MM.1S (cell line): ENCODE measurements around the gene TEX44.

Experiments used
- DNase-seq: peaks from one replicate; pipeline ENCODE4 v3.0.0-alpha.2; 2015
- H2AFZ ChIP-seq: fragments of 300-600 bp; sonication (generic); 2 replicates; pipeline ENCODE4 v1.6.0; 2016; ENCODE audit warnings: antibody characterized with exemption, low read length
- H3F3A ChIP-seq: fragments of 300-600 bp; sonication (generic); 2 replicates; pipeline ENCODE4 v1.6.1; 2016; ENCODE audit warnings: mild to moderate bottlenecking, antibody characterized with exemption, low read length, moderate library complexity, mixed read lengths; ENCODE audit not compliant: insufficient read depth
- H3K27ac ChIP-seq: fragments of 300-600 bp; sonication (generic); 2 replicates; pipeline ENCODE4 v1.5.1; 2016; ENCODE audit warnings: mild to moderate bottlenecking, low read length
- H3K27me3 ChIP-seq: fragments of 300-600 bp; sonication (generic); replicated peaks from 2 replicates; pipeline ENCODE4 v1.6.0; 2016; ENCODE audit warnings: low read length; ENCODE audit not compliant: insufficient read depth
- H3K36me3 ChIP-seq: fragments of 300-600 bp; sonication (generic); replicated peaks from 2 replicates; pipeline ENCODE4 v1.6.1; 2016; ENCODE audit warnings: mild to moderate bottlenecking, low read length, mixed read lengths; ENCODE audit not compliant: insufficient read depth
- H3K4me1 ChIP-seq: fragments of 300-600 bp; sonication (generic); 2 replicates; pipeline ENCODE4 v1.6.1; 2016; ENCODE audit warnings: low read length, mixed read lengths
- H3K4me2 ChIP-seq: fragments of 300-600 bp; sonication (generic); 2 replicates; pipeline ENCODE4 v1.6.0; 2016; ENCODE audit warnings: low read depth, low read length
- H3K4me3 ChIP-seq: fragments of 300-600 bp; sonication (generic); 2 replicates; pipeline ENCODE4 v1.5.1; 2016; ENCODE audit warnings: low read length, mixed read lengths
- H3K79me2 ChIP-seq: fragments of 300-600 bp; sonication (generic); 2 replicates; pipeline ENCODE4 v1.6.1; 2016; ENCODE audit warnings: mixed run types, low read length, mixed read lengths
- H3K9ac ChIP-seq: fragments of 300-600 bp; sonication (generic); 2 replicates; pipeline ENCODE4 v1.6.1; 2016; ENCODE audit warnings: low read length, mixed read lengths
- H3K9me2 ChIP-seq: fragments of 300-600 bp; sonication (generic); replicated peaks from 2 replicates; pipeline ENCODE4 v1.6.1; 2016; ENCODE audit warnings: mild to moderate bottlenecking, low read length, mixed read lengths; ENCODE audit not compliant: insufficient read depth
- H3K9me3 ChIP-seq: fragments of 300-600 bp; sonication (generic); replicated peaks from 2 replicates; pipeline ENCODE4 v1.6.1; 2016; ENCODE audit warnings: mild to moderate bottlenecking, low read length, mixed read lengths; ENCODE audit not compliant: insufficient read depth
- H4K20me1 ChIP-seq: fragments of 300-600 bp; sonication (generic); 2 replicates; pipeline ENCODE4 v1.6.1; 2016; ENCODE audit warnings: mild to moderate bottlenecking, low read length, moderate library complexity, mixed read lengths; ENCODE audit not compliant: insufficient read depth
- EZH2 ChIP-seq: fragments of 300-600 bp; sonication (generic); optimal IDR thresholded peaks from 2 replicates; pipeline ENCODE3; 2017; ENCODE audit warnings: low read depth, mild to moderate bottlenecking, antibody characterized with exemption, low read length, mixed read lengths
- EZH2phosphoT487 ChIP-seq: fragments of 300-600 bp; sonication (generic); IDR thresholded peaks from 2 replicates; pipeline ENCODE4 v1.6.1; 2018; ENCODE audit warnings: antibody characterized with exemption, low read length
- TF ChIP-seq, protein P1 (sequence below): fragments of 300-600 bp; sonication (generic); IDR thresholded peaks from 2 replicates; pipeline ENCODE4 v1.5.1; 2016; ENCODE audit warnings: antibody characterized with exemption, low read length, mixed read lengths

The TEX44 gene

DNA sequence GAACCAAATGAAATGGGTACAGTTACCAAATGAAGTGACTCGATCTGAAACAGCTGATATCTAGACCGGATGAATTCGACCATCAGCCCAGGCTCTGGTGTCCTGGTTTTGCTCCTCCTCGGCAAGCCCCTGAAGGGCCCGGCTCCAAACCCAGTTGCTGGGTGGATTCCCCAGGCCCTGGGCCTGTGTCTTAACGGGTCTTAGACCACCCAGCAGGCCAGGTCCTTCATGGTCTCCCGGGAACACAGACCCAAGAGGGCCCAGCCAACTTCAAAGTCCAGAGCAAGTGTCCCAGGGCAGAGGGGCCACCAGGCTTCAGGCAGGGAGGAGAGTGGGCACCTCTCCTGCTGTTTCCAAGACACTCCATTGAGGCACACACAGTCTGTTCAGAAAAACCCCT is 35.7 kb upstream of the TEX44 start:
- H3K27ac ChIP-seq: no peak overlapping the region

DNA sequence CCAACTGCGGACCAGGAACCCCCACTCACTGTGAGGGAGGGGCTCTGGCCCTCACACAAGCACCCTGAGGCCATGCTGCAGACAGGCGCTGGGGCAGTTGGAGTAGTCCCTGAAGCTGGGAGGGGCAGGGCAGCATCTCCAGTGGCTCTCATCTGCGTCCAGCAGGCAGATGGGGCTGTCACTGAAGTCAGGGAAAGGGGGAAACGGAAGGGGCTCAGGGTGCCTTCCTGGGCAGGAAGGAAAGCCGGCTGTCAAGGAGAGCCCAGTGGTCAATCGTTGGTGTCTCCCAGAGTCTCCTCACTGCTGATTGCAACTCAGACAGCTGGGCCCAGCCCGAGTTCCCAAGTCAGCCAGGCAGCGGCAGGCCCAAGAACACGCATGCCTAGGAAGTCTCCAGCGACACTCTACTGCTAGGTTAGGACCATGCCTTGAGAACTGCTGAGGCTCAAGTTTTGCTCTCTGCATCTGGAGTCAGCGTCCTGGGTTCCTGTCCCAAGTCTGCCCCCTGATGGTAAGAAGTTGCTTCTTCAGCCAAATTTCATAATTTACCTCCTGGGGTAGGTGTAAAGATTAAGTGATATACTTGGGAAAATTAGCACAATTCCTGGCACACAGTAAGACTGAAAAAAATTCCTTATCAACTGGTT is 35.0 kb upstream of the TEX44 start:
- no peaks in the 10 kb centered on the region for H3K9me2 ChIP-seq
- H3K27me3 ChIP-seq: no peaks in the 10 kb centered on the region; the same call in 1 of the 2 replicates
- no peaks in the 10 kb centered on the region for H4K20me1 ChIP-seq
- H3K9ac ChIP-seq: no peak overlapping the region
- H2AFZ ChIP-seq: peak overlapping the region; percentile 45; the same call in 1 of the 2 replicates
- no peak overlapping the region for H3K4me3 ChIP-seq
- DNase-seq: peak; percentile 86
- H3K9me3 ChIP-seq: no peaks in the 10 kb centered on the region
- peaks cover 3% of the 10 kb centered on the region; the same call in 1 of the 2 replicates for H3K4me1 ChIP-seq
- H3F3A ChIP-seq: no peaks in the 10 kb centered on the region
- no peak for TF ChIP-seq EZH2
- TF ChIP-seq, protein P1, sequence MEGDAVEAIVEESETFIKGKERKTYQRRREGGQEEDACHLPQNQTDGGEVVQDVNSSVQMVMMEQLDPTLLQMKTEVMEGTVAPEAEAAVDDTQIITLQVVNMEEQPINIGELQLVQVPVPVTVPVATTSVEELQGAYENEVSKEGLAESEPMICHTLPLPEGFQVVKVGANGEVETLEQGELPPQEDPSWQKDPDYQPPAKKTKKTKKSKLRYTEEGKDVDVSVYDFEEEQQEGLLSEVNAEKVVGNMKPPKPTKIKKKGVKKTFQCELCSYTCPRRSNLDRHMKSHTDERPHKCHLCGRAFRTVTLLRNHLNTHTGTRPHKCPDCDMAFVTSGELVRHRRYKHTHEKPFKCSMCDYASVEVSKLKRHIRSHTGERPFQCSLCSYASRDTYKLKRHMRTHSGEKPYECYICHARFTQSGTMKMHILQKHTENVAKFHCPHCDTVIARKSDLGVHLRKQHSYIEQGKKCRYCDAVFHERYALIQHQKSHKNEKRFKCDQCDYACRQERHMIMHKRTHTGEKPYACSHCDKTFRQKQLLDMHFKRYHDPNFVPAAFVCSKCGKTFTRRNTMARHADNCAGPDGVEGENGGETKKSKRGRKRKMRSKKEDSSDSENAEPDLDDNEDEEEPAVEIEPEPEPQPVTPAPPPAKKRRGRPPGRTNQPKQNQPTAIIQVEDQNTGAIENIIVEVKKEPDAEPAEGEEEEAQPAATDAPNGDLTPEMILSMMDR: peak; percentile 66
- H3K36me3 ChIP-seq: no peaks in the 10 kb centered on the region
- 0 out of 2 replicates have a peak overlapping the region, but pooled peaks have one; percentile 19 for H3K4me2 ChIP-seq
- H3K27ac ChIP-seq: no peak overlapping the region
- no peaks in the 10 kb centered on the region for H3K79me2 ChIP-seq

More for the DNA sequence above, 35.7 kb upstream of the TEX44 start:
- Histone ChIP-seq H3K36me3 (no peaks in the 10 kb centered on the region), H3K9me2 (no peaks in the 10 kb centered on the region), H2AFZ (no peak overlapping the region), H4K20me1 (no peaks in the 10 kb centered on the region), H3K79me2 (no peaks in the 10 kb centered on the region), H3K4me1 (peaks cover 3% of the 10 kb centered on the region; the same call in 1 of the 2 replicates), H3K4me2 (no peak overlapping the region), H3K9ac (no peak overlapping the region), H3K27me3 (no peaks in the 10 kb centered on the region; the same call in 1 of the 2 replicates), H3F3A (no peaks in the 10 kb centered on the region), H3K9me3 (no peaks in the 10 kb centered on the region), H3K4me3 (no peak overlapping the region)
- DNase-seq: no peak
- TF ChIP-seq EZH2phosphoT487 (no peak), EZH2 (no peak)
- TF ChIP-seq, protein P1: no peak

DNA sequence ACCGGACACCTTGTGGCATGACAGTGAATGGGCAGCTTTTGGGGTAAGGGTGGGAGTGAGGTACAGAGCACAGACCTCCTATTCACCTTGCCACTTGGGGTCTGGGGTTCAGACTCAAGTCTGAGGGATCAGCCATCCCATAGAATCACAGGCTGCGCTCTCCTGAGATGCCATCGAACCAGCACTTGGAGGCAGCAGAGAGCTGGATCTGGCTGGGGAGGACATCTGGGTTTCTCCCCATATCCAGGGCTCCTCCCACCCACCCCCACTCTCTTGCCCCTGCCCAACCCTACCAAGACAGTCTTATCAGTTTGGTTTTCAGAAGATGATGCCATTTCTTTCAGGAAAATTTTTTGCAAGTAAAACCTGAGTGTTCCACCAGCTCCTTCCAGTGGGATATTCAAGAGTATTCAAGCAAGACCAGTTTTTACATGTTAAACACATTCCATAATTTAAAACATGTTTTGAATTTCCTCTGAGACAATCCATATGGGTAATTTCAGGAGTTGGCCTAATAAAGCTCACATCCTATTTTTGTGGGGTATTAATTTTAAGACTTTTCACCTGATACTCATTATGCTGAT is 29.2 kb upstream of the TEX44 start:
- H4K20me1 ChIP-seq: no peaks in the 10 kb centered on the region
- H3K27ac ChIP-seq: no peak overlapping the region
- H2AFZ ChIP-seq: no peak overlapping the region
- no peak overlapping the region for H3K9ac ChIP-seq
- TF ChIP-seq EZH2phosphoT487 (no peak), EZH2 (no peak)
- TF ChIP-seq, protein P1: peak; percentile 46
- no peaks in the 10 kb centered on the region for H3K4me1 ChIP-seq
- H3K4me3 ChIP-seq: no peak overlapping the region
- H3K9me3 ChIP-seq: no peaks in the 10 kb centered on the region
- no peaks in the 10 kb centered on the region for H3K36me3 ChIP-seq
- H3K27me3 ChIP-seq: no peaks in the 10 kb centered on the region
- no peak overlapping the region for H3K4me2 ChIP-seq
- DNase-seq: peak; percentile 52
- no peaks in the 10 kb centered on the region for H3K9me2 ChIP-seq
- no peaks in the 10 kb centered on the region for H3K79me2 ChIP-seq
- H3F3A ChIP-seq: no peaks in the 10 kb centered on the region
